ENCODE results near the gene ARID4A.
A peak's percentile ranks its signal among the peaks of the same experiment; 100 is the strongest.
"Not testable (repeated sequence)": the region's sequence is repeated elsewhere in the genome, so short reads cannot be mapped to it uniquely, and the experiment has no call there.

Gene ARID4A, protein sequence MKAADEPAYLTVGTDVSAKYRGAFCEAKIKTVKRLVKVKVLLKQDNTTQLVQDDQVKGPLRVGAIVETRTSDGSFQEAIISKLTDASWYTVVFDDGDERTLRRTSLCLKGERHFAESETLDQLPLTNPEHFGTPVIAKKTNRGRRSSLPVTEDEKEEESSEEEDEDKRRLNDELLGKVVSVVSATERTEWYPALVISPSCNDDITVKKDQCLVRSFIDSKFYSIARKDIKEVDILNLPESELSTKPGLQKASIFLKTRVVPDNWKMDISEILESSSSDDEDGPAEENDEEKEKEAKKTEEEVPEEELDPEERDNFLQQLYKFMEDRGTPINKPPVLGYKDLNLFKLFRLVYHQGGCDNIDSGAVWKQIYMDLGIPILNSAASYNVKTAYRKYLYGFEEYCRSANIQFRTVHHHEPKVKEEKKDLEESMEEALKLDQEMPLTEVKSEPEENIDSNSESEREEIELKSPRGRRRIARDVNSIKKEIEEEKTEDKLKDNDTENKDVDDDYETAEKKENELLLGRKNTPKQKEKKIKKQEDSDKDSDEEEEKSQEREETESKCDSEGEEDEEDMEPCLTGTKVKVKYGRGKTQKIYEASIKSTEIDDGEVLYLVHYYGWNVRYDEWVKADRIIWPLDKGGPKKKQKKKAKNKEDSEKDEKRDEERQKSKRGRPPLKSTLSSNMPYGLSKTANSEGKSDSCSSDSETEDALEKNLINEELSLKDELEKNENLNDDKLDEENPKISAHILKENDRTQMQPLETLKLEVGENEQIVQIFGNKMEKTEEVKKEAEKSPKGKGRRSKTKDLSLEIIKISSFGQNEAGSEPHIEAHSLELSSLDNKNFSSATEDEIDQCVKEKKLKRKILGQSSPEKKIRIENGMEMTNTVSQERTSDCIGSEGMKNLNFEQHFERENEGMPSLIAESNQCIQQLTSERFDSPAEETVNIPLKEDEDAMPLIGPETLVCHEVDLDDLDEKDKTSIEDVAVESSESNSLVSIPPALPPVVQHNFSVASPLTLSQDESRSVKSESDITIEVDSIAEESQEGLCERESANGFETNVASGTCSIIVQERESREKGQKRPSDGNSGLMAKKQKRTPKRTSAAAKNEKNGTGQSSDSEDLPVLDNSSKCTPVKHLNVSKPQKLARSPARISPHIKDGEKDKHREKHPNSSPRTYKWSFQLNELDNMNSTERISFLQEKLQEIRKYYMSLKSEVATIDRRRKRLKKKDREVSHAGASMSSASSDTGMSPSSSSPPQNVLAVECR

DNA sequence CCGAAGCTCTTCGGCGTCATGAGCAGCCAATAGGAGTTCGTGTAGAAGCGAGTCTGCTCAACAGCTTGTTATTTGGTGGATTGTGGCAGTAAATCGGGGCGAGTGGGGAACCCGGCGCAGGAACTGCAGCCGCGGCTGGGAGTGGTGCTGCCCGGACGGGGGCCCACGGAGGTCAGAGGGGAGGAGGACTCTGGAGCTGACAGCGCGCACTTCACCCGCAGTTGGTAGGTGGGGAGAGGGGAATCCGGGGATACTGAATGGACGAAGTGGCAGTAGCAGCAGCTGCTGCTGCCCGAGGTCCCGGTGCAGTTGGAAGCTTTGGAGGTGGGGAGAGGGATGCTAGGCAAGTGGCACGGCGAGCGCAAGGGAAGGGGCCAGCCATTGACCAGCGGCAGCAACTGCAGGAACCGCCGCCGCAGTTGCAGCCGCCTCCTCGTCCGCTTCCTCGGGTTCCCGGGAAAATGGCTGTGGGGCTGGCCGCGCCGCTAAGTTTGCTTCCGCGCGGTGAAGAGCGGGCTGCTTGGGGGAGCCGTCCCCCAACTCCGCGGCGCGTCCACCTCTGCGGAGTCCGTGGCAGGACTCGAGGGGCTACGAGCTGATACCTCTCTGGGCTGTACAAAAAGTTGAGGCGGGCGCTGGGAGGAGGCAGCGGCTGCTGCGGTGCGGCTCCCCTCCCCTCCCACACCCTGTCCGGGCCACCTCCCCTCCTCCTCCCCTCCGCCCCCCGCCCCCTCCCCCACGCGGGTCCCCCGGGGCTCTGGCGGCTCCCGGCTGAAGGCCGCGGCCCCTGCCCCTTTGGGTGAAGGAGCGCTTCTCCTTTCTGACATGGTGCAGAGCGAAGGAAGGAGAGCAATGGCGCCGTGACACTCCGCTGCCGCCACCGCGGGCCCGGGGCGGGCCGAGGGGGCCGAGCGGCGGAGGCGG lies at the start of gene ARID4A:
Gene ARID4A (plus strand): TSS at position 79 of the 924 bp plus-strand sequence. CDS start 1,300 bp downstream, outside the sequence.
- no peak for DNase-seq (ENCODE audit: low read depth, low spot score)

DNA sequence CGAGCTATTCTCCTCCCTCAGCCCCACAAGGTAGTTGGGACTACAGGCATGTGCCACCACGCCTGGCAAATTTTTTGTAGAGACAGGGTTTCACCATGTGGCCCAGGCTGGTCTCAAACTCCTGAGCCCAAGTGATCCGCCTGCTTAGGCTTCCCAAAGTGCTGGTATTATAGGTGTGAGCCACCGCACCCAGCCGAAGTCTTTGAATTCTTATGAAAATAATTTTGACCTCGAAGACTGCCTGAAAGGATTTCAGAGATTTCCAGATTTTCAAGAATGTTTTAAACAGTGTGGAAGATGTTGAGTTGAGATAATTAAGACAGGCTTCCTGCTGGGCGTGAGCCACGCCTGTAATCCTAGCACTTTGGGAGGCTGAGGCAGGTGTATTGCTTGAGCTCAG lies 48.7 kb upstream of the ARID4A start:
- no peak for DNase-seq (ENCODE audit: low read depth, low spot score)

DNA sequence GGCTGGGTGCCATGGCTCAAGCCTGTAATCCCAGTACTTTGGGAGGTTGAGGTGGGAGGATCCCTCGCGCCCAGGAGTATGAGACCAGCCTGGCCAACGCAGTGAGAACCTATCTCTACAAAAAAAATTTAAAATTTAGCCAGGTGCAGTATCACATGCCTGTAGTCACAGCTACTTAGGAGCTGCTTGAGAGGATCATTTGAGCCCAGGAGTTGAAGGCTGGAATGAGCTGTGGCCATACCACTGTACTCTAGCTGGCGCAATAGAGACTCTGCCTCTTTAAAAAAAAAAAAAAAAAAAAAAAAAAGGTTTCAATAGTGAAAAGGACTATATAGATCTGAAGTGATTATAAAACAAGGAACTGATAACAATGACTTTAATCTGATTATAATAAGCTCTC lies 40.2 kb upstream of the ARID4A start:
- no peak for DNase-seq (ENCODE audit: low read depth, low spot score)

DNA sequence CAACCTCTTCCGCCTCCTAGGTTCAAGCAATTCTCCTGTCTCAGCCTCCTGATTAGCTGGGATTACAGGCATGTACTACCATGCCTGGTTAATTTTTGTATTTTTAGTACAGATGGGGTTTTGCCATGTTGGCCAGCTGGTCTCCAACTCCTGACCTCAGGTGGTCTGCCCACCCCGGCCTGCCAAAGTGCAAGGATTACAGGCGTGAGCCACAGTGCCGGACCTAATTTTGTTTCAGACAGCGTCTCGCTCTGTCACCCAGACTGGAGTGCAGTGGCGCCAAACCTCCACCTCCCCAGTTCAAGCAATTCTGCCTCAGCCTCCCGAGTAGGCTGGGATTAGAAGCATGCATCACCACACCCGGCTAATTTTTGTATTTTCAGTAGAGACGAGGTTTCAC lies 36.4 kb upstream of the ARID4A start:
- DNase-seq (ENCODE audit: low read depth, low spot score), result not testable (repeated sequence)

DNA sequence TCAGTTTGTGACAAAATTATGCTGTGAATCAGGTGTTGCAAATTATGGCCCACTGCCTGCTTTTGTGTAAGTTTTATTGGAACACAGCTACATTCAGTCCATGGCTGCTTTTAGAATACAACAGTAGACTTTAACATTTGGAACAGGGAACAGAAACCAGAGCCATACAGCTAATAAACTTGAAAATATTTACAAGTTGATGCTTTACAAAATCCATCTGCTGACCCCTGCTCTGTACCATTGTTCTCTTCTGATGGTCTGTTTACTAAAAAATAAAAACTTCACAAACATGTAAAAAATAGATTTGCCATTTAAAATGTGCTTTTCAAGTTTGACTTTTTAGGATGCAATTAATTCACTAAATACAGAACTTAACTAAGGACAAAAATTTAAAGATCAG lies 33.0 kb upstream of the ARID4A start:
- DNase-seq (ENCODE audit: low read depth, low spot score), result no peak

DNA sequence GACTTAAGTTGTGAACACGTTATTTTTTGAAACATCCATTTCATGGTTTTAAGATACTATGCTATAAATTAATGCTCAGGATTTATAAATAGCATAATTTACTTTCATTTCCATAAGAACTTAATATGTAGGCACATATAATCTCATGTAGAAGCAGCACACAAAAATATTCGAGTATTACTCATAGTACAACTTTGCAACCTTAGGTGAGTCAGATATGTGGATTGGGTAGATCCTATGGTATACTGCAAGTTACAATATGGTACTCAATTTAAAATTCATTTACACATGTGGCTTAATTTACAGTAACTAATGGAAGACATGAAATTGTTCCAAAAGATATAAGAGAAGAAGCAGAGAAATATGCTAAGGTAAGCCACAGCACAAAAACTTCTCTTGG lies 27.7 kb upstream of the ARID4A start:
- DNase-seq (ENCODE audit: low read depth, low spot score), result no peak

DNA sequence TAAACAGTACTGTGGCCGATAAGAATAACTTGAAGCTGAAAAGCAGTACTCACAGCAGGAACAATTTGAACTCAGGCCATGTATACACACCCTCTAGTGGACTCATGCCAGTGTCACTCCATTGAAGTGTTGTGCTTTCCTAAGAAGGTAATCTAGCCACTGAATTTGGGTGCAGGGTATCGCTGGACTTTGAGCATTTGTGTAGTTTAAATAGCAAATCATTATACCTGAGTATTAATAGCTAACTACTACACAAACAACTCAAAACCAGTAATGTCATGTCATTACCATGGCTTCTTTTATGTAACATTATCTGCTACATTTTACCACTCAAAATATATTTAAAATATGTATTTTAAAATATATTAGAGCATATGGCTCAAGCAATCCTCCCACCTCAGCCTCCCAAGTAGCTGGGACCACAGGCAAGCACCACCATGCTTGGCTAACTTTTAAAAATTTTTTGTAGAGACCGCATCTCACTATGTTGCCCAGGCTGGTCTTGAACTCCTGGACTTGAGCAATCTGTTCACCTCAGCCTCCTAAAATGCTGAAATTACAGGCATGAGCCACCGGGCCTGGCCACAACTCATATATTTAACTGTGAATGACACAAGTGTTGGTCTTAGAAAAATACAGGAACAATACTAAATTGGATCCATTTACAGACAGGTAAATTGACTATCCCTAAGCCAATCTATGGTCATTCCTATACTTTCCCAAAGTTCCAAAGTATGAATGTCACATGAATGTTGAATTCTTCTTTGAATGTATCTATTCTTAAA lies 25.6 kb upstream of the ARID4A start:
- peak; percentile 7 for DNase-seq (ENCODE audit: low read depth, low spot score)

DNA sequence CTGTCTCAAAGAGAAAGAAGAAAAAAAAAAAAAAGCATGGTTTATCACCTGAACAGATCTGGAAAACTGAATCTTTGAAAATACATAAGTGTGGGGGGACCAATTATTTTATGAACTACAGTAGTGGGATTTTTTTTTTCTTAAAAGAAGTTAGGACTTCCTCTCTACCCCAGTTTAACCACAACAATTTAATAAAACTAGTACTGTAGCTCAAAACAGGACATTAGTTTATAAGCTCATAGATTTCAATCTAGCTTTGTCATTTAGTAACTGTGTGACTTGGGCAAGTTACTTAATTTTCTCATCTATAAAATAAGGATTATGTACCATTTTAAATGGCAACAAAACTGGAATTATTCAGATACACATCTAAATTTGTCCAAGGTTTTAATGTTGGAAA lies 23.5 kb upstream of the ARID4A start:
- DNase-seq (ENCODE audit: low read depth, low spot score), result no peak

DNA sequence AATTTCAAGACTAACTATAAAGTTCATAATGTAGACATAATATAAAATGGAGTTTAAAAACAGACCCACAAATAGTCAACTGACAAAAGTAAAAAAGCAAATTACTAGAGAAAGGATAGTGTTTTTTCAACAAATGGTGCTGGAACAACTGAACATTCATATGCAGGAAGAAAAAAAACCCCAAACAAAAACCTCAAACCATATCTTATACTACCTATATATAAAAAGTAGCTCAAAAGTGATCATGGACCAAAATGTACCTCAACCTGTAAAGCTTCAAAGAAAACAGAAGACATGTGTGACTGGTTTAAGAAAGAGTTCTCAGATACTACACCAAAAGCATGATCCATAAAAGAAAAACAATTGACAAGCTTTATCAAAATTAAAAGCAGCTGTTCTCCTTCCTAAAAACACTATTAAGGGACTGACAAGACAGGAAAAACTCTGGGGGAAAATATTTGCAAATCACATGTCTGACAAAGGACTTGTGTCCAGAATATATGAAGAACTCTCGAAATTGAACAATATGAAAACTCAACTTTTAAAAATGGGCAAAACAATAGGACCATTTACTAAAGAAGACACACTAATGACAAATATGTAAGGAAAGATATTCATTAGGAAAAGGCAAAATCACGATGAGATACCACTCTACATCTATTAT lies 22.7 kb upstream of the ARID4A start:
- no peak for DNase-seq (ENCODE audit: low read depth, low spot score)

DNA sequence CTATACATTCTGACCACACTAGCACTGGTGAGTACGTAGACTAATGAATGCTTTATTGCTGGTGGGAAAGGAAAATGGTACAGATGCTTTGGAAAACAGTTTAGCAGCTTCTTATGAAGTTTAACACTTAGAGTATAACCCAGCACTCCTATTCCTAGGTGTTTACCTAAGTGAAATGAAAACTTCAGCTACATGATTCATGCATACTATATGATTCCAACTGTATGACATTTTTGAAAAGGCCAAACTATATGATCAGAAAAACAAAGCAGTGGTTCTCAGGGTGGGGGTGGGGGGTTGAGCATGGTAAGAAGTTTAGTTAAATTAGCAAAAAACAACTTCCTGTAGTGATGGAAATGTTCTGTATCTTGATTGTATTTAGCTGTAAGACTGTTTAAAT lies 22.1 kb upstream of the ARID4A start:
- no peak for DNase-seq (ENCODE audit: low read depth, low spot score)

DNA sequence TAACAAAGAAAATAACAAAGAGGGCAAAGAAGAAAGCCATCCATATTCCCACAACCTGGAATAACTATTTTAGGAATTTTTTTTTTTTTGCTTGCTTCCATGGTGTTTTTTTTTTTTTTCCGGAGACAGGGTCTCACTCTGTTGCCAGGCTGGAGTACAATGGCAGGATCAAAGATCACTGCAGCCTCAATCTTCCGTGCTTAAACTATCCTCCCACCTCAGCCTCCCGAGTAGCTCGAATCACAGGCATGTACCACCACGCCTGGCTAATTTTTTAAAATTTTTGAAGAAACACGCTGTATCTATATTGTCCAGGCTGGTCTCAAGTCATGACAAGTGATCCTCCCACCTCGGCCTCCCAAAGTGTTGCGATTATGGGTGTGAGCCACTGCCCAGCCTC lies 20.2 kb upstream of the ARID4A start:
- DNase-seq (ENCODE audit: low read depth, low spot score), result no peak

DNA sequence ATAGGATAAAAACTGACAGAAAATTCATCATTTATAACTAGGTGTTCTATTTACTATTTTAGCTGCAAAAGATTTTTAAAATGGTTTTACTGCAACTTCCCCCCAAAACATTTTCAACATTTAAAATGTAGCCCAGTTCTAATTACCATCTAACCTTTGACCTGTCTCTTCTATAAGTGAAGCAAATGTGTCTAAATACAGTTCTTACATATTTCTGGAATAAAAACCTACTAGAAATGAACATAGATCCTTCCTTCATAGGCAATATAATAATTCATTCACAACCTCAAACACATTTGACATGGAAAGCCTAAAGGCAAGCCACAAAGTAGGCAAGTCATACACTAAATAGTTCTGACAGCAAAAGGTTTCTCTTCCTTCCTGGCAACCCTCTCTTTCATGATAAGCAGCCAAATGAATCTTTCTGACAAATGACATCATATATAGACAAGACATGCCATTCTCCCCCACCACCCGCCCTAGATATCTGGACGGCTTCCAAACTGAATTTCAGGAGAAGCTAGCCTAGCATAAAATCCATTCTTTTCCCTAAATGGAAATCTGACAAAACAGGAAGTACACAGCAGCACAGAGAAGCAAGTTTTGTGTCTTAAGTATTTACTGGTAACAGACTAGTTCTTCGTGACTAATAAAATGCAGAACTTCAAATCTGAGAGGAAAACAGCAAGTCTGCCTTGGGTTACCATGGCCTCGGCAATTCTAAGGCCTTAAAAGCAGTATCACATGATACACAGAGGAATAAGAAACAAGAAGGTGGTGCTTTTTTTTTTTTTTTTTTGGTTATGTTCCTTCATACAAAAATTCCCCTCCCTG lies 17.2 kb upstream of the ARID4A start:
- no peak for DNase-seq (ENCODE audit: low read depth, low spot score)

DNA sequence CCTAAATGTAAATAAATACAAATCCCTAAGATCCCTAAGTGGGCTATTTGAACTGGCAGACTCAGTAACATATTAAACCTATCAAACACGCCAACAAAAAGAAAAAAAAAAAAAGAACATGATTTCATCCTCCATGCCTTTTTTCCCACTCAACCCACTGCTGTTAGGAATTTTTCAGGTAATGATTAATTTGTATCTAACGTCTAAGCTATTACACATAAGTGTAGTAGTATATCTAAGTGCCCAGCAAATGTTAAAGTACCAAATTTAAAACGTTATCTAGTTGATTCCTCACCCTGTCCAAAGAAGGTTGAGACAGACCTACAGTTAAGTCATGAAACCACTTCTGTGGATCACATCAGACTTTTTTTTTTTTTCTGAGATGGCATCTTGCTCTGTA lies 16.4 kb upstream of the ARID4A start:
- DNase-seq (ENCODE audit: low read depth, low spot score), result no peak

DNA sequence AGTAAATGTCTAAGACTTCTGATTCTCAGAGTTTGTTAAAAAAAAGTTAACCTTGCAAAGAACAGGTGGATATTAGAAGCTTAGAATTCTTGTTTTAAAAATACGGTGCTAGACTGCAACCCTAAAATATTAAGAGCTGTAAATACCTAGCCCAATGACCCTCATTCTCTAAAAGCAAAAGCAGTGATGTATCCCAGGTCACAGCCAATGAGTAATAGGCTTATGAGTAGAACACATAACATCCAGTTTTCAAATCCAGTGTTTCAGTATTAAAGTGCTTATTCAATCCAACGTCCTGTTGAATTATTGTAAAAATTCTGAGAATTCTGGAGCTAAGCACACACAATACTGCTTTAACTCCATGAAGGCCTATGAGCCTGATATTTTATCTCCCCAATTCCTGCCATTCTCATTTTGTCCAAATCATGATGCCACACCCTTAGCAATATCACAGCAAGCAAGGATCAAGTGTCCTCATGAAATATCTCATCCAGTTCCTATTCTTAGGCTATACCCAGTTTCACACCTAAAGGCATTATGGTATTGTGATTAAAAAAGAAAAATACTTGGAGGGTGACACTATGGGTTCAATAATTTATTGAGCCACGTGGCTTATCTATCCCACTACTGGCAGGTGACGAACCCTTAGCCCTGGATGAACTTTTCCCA lies 15.3 kb upstream of the ARID4A start:
- DNase-seq (ENCODE audit: low read depth, low spot score), result no peak

DNA sequence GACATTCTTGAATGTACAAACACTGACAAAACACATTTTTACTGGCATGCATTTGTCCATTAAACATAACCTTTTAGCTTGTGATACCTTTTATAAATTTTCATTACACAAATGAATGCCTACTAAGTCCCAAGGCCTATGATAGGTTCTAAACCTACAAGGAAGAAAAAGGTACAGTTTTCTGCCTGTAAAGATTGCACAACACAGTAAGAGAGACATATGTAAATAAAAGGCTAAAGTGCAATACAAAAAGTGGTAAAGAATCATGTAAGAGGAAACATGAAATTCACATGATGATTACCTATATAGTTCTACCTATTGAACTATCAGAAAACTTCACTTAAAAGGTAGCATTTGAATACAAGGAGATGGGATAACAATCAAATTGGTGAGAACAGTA lies 14.6 kb upstream of the ARID4A start:
- DNase-seq (ENCODE audit: low read depth, low spot score), result no peak

DNA sequence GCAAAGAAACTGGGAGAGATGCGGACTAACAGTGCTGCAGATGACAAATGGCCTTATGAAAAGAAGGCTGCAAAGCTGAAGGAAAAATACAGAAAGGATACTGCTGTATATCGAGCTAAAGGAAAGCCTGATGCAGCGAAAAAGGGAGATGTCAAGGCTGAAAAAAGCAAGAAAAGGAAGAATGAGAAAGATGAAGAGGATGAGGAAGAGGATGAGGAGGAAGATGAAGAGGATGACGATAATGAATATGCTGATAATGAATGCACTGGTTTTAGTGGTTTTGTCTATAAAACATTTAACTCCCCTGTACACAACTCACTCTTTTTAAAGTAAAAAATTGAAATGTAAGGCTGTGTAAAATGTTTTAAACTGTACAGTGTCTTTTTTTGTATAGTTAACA lies 13.2 kb upstream of the ARID4A start:
- DNase-seq (ENCODE audit: low read depth, low spot score), result no peak

DNA sequence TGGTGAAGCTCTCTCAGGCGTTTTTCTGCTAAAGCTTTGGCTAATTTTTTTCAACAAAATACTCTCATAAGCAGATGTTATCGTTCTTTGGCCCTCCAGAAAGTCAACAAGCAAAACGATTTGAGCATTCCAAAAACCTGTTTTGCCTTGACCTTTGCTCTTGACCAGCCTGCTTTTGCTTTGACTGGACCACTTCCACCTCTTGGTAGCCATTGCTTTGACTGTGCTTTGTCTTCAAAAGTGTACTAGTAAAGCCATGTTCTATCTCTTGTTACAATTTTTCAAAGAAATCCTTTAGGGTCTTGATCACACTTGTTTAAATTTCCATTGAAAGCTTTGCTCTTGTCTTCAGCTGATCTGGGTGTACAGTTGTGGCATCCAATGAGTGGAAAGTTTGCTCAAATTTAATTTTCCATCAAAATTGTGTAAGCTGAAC lies 10.7 kb upstream of the ARID4A start:
- no peak for DNase-seq (ENCODE audit: low read depth, low spot score)

Measured in iPS DF 19.7 (cell line).